ENCODE results near the gene HMGB1. TPM values are rescaled to one million over a fixed set of nuclear protein-coding genes. Genes with fewer than 3 reads are reported as not detected.

Gene HMGB1
- total RNA-seq, 1 donor from 2014 or later, result 264 TPM

GRCh38 chr13:30440910-30441703 is 24.6 kb downstream of the HMGB1 start:
- Mint-ChIP-seq H3K36me3 (ENCODE audit: unreplicated experiment) (no peaks in the 10 kb centered on the region), H3K4me1 (ENCODE audit: unreplicated experiment) (peaks cover 10% of the 10 kb centered on the region), H3K27ac (ENCODE audit: unreplicated experiment) (no peak overlapping the region), H3K4me3 (ENCODE audit: unreplicated experiment) (no peak overlapping the region), H3K27me3 (ENCODE audit: unreplicated experiment) (peaks cover 7% of the 10 kb centered on the region), H3K9me3 (ENCODE audit: unreplicated experiment) (no peaks in the 10 kb centered on the region)
- no peak for DNase-seq (ENCODE audit: extremely low spot score, unreplicated experiment)
- TF ChIP-seq, protein P1, sequence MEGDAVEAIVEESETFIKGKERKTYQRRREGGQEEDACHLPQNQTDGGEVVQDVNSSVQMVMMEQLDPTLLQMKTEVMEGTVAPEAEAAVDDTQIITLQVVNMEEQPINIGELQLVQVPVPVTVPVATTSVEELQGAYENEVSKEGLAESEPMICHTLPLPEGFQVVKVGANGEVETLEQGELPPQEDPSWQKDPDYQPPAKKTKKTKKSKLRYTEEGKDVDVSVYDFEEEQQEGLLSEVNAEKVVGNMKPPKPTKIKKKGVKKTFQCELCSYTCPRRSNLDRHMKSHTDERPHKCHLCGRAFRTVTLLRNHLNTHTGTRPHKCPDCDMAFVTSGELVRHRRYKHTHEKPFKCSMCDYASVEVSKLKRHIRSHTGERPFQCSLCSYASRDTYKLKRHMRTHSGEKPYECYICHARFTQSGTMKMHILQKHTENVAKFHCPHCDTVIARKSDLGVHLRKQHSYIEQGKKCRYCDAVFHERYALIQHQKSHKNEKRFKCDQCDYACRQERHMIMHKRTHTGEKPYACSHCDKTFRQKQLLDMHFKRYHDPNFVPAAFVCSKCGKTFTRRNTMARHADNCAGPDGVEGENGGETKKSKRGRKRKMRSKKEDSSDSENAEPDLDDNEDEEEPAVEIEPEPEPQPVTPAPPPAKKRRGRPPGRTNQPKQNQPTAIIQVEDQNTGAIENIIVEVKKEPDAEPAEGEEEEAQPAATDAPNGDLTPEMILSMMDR (IDR thresholded peaks at IDR 0.05), result no peak

- Mint-ChIP-seq H3K27me3 (ENCODE audit: unreplicated experiment) (peaks cover 9% of the 10 kb centered on the region), H3K27ac (ENCODE audit: unreplicated experiment) (no peak overlapping the region), H3K9me3 (ENCODE audit: unreplicated experiment) (no peaks in the 10 kb centered on the region), H3K36me3 (ENCODE audit: unreplicated experiment) (no peaks in the 10 kb centered on the region), H3K4me3 (ENCODE audit: unreplicated experiment) (no peak overlapping the region), H3K4me1 (ENCODE audit: unreplicated experiment) (peaks cover 7% of the 10 kb centered on the region)
- TF ChIP-seq, protein P1 (IDR thresholded peaks at IDR 0.05), result no peak
- DNase-seq (ENCODE audit: extremely low spot score, unreplicated experiment), result no peak
Observed at GRCh38 chr13:30438286-30438685, 27.4 kb downstream of the HMGB1 start.

GRCh38 chr13:30437177-30437576 is 28.6 kb downstream of the HMGB1 start:
- peak; percentile 27 for DNase-seq (ENCODE audit: extremely low spot score, unreplicated experiment)
- H3K36me3 Mint-ChIP-seq (ENCODE audit: unreplicated experiment), result no peaks in the 10 kb centered on the region
- peaks cover 7% of the 10 kb centered on the region for H3K4me1 Mint-ChIP-seq (ENCODE audit: unreplicated experiment)
- no peak overlapping the region for H3K4me3 Mint-ChIP-seq (ENCODE audit: unreplicated experiment)
- TF ChIP-seq, protein P1 (IDR thresholded peaks at IDR 0.05), result no peak
- H3K27me3 Mint-ChIP-seq (ENCODE audit: unreplicated experiment), result peaks cover 9% of the 10 kb centered on the region
- no peaks in the 10 kb centered on the region for H3K9me3 Mint-ChIP-seq (ENCODE audit: unreplicated experiment)
- H3K27ac Mint-ChIP-seq (ENCODE audit: unreplicated experiment), result no peak overlapping the region

- Mint-ChIP-seq H3K36me3 (ENCODE audit: unreplicated experiment) (no peaks in the 10 kb centered on the region), H3K4me1 (ENCODE audit: unreplicated experiment) (peaks cover 15% of the 10 kb centered on the region), H3K4me3 (ENCODE audit: unreplicated experiment) (no peak overlapping the region), H3K9me3 (ENCODE audit: unreplicated experiment) (no peaks in the 10 kb centered on the region), H3K27ac (ENCODE audit: unreplicated experiment) (no peak overlapping the region), H3K27me3 (ENCODE audit: unreplicated experiment) (peaks cover 9% of the 10 kb centered on the region)
- TF ChIP-seq, protein P1 (IDR thresholded peaks at IDR 0.05), result no peak
- DNase-seq (ENCODE audit: extremely low spot score, unreplicated experiment), result no peak
Observed at GRCh38 chr13:30435911-30436451, 29.8 kb downstream of the HMGB1 start.

GRCh38 chr13:30431269-30431940 is 34.3 kb downstream of the HMGB1 start:
- TF ChIP-seq, protein P1 (IDR thresholded peaks at IDR 0.05), result no peak
- Mint-ChIP-seq H3K9me3 (ENCODE audit: unreplicated experiment) (no peaks in the 10 kb centered on the region), H3K36me3 (ENCODE audit: unreplicated experiment) (no peaks in the 10 kb centered on the region), H3K4me3 (ENCODE audit: unreplicated experiment) (no peak overlapping the region), H3K27me3 (ENCODE audit: unreplicated experiment) (peaks cover 3% of the 10 kb centered on the region), H3K27ac (ENCODE audit: unreplicated experiment) (no peak overlapping the region), H3K4me1 (ENCODE audit: unreplicated experiment) (peaks cover 32% of the 10 kb centered on the region)
- DNase-seq (ENCODE audit: extremely low spot score, unreplicated experiment), result no peak

Data from osteocyte (in vitro differentiated cells).